NCI-H748 (cell line): ENCODE data around the gene TAAR1.
"Not testable (repeated sequence)": the region's sequence is repeated elsewhere in the genome, so short reads cannot be mapped to it uniquely, and the experiment has no call there.

Source experiments
- DNase-seq: peaks from one replicate; lab custom pipeline; 2025; ENCODE audit not compliant: unreplicated experiment; lab: John Stamatoyannopoulos, UW

TAAR1 gene

GRCh38 chr6:132659082-132659481, at the start of gene TAAR1:
TAAR1 (minus strand) TSS chr6:132659182; CDS start chr6:132646003, 13,179 bp downstream.
- peak; percentile 24 for DNase-seq

GRCh38 chr6:132708771-132709170, 49.8 kb upstream of the TAAR1 start:
- DNase-seq: no peak

- DNase-seq: no peak
These were observed 49.0 kb upstream of the TAAR1 start for GRCh38 chr6:132708002-132708401.

GRCh38 chr6:132706756-132707155, 47.8 kb upstream of the TAAR1 start:
- not testable (repeated sequence) for DNase-seq

GRCh38 chr6:132703936-132704335, 45.0 kb upstream of the TAAR1 start:
- no peak for DNase-seq

- DNase-seq: no peak
These were observed 39.6 kb upstream of the TAAR1 start for GRCh38 chr6:132698608-132699007.

GRCh38 chr6:132695773-132696172, 36.8 kb upstream of the TAAR1 start:
- DNase-seq: no peak

- no peak for DNase-seq
These were observed 34.5 kb upstream of the TAAR1 start for GRCh38 chr6:132693478-132693877.

- no peak for DNase-seq
These were observed 31.7 kb upstream of the TAAR1 start for GRCh38 chr6:132690678-132691077.

- no peak for DNase-seq
These were observed 28.3 kb upstream of the TAAR1 start for GRCh38 chr6:132687306-132687705.

GRCh38 chr6:132686531-132686930, 27.5 kb upstream of the TAAR1 start:
- DNase-seq: no peak

- no peak for DNase-seq
These were observed 26.0 kb upstream of the TAAR1 start for GRCh38 chr6:132685009-132685408.

GRCh38 chr6:132684272-132684671, 25.3 kb upstream of the TAAR1 start:
- no peak for DNase-seq

GRCh38 chr6:132683543-132683942, 24.6 kb upstream of the TAAR1 start:
- no peak for DNase-seq

GRCh38 chr6:132679094-132679493, 20.1 kb upstream of the TAAR1 start:
- DNase-seq: not testable (repeated sequence)

- DNase-seq: no peak
These were observed 16.8 kb upstream of the TAAR1 start for GRCh38 chr6:132675749-132676148.

- no peak for DNase-seq
These were observed 16.0 kb upstream of the TAAR1 start for GRCh38 chr6:132675002-132675401.

GRCh38 chr6:132673376-132674094, 14.6 kb upstream of the TAAR1 start:
- DNase-seq: peak; percentile 28

- DNase-seq: no peak
These were observed 12.3 kb upstream of the TAAR1 start for GRCh38 chr6:132671295-132671694.

GRCh38 chr6:132669690-132670291, 10.8 kb upstream of the TAAR1 start:
- peak; percentile 58 for DNase-seq

- no peak for DNase-seq
These were observed 7.1 kb upstream of the TAAR1 start for GRCh38 chr6:132666118-132666517.

- no peak for DNase-seq
These were observed 5.5 kb upstream of the TAAR1 start for GRCh38 chr6:132664309-132665034.
